COR-L47 (cell line): ENCODE measurements around the gene PLCG1.

Experiments used
- DNase-seq: peaks from one replicate; lab custom pipeline; 2025; lab: John Stamatoyannopoulos, UW

PLCG1 gene

DNA sequence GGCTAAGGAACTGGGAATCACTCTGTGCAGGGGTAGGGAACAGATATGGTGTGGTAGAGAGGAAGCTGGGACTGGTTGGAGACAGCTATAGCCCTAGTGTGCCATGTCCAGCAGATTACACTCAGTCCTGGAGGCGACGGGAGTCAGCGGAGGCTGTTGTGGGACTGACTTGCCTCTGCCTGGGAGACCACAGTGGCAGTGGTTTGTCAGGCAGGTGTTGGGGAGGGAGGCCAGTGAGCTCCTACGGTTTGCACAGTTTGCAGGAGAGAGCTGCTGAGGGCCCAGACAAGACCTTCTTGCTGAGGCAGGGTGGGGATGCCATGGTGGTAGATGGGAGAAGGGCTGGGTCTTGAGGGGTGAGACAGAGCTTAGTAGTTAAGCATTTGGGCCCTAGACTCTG lies 4.9 kb downstream of the PLCG1 start:
- no peak for DNase-seq

GRCh38 chr20:41142919-41143318 lies 5.6 kb downstream of the PLCG1 start:
- DNase-seq: no peak

DNA sequence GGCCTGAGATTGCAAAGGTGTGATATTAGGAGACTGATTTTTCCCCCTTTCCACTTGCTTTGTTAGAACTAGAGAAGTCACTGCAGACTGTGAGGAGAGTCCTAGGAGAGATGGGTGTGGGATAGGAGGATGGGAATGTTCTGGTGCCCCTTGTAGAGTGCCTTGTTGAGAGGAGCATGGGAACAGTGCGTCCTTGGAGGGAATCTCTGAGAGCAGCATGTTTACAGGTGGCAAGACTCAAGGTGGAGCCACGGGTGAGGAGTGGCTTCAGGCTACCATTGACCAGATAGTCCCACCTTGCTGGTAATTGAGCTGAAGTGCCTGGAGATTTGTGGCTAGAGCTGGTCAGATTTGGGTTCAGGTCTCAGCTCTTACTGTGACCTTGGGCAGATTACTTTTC lies 6.0 kb downstream of the PLCG1 start:
- no peak for DNase-seq

DNA sequence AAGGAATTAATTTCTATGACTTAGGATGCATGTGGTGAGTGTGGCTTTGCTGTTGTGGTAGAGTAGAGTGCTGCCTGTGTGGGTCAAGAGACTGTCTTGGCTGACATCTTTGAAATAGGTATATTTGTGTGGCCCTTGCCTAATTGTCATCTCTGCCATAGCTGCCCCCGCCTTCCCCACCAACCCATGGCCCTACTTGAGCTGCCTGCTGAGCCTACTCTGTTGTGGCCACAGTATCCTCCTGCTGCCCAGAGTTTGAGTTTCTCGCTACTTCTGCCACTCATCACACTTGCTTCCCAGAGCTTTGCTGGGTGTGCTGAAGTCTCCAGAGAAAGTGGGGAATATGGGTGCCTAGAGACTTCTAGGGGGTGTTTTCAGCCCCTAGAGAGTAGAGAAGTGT lies 8.0 kb downstream of the PLCG1 start:
- no peak for DNase-seq

GRCh38 chr20:41145821-41146620 lies 8.7 kb downstream of the PLCG1 start:
- no peak for DNase-seq

DNA sequence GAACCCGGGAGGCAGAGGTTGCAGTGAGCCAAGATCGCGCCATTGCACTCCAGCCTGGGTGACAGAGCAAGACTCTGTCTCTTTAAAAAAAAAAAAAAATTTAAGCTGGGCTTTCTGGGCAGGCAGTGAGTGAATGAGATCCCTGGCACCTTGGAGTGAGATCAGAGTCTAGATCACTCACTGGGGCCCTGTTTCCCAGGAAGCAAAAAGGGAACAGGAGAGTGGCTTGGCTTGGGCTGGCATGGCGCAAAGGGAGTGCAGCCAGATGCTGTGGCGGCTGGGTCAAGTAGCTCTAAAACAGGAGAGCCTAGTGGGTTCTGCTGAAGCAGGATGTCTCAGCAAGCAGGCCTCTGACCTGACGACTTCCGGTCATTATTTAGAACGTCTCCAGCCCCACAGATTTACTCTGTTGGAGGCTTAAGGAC lies 10.4 kb downstream of the PLCG1 start:
- no peak for DNase-seq

GRCh38 chr20:41148942-41149341 lies 11.6 kb downstream of the PLCG1 start:
- DNase-seq: no peak

DNA sequence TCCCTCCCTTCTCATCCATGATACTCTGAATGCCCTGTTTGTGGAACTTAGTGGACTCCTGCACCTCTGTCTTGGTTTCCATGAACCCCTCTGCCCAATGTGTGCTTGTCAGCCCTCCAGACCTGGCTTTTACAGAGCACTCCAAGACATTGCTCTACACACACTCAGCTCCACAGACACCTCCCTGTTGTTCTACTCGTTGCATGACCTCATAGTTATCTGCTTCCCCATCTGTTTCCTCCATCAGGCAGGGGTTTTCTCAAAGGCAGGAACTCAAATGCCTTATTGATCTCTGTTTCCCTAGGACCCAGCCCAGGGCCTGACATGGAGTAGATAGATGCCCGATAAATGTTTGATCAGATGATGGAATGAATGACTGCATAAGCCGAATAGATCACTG lies 13.3 kb downstream of the PLCG1 start:
- DNase-seq: no peak

GRCh38 chr20:41151134-41151869 lies 14.0 kb downstream of the PLCG1 start:
- DNase-seq: no peak

GRCh38 chr20:41152108-41152757 lies 14.9 kb downstream of the PLCG1 start:
- no peak for DNase-seq

DNA sequence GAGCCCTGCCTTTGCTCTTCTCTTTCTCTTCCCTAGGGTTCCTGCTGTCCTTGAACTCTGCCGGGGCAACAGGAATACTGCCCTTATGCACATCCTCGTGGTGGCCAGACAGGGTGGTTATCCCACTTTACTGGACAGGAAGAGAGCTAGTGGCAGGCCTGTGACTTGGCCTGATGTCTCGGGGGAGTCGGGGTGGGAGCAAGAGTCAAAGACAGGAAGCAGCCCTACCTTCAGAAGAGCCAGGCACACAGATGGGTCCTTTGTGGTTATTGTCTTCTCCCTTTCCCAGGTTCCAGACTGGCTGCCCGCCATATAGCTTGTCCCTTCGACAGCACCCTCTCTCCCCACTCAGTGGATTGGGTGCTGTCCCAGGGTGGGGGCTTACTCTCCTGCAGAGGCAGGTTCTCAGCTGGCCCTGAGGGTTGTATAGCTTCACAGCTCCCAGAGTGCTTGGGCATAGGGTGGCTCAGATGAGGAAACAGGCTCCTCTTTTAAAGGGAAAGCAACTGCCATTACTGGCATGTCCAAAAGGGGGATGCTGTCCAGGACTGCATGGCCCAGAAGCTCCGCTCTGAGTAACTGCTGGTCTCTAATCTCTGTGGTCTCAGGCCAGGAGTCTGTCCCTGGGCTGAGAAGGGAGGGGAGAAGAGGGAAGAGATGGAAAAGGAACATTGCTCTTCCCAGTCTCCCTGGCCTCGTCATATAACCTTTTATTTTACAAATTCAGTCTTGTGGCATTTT lies 17.3 kb downstream of the PLCG1 start:
- DNase-seq: no peak

DNA sequence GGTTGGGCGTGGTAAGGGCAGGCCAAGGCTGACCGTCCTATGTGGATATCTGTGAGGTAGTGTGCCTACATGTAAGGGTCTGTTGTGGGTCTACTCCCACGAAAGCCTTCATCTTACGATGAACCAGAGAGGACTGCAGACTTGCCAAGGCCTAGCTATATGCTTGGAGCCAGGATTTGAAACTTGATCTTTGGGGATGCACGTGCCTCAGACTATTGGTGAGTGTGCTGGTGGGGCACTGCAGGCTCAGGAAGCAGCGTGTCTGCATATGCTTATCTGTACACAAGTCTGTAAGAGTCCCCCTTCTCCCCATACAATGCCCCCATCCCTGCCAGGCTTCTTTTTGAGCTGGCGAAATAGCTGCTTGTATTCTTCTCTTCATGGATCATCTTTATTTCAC lies 17.9 kb downstream of the PLCG1 start:
- DNase-seq: no peak

GRCh38 chr20:41158082-41158625 lies 20.8 kb downstream of the PLCG1 start:
- no peak for DNase-seq

DNA sequence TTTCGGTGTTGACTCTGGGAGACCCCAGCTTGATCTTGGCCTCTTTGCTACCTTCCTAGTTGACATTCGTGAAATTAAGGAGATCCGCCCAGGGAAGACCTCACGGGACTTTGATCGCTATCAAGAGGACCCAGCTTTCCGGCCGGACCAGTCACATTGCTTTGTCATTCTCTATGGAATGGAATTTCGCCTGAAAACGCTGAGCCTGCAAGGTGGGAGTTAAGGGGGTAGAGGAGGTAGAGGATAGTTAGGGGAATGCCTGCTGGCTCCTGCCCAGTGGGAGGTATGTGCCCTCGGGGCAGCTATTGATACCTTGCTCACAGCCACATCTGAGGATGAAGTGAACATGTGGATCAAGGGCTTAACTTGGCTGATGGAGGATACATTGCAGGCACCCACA lies 22.2 kb downstream of the PLCG1 start:
- no peak for DNase-seq

DNA sequence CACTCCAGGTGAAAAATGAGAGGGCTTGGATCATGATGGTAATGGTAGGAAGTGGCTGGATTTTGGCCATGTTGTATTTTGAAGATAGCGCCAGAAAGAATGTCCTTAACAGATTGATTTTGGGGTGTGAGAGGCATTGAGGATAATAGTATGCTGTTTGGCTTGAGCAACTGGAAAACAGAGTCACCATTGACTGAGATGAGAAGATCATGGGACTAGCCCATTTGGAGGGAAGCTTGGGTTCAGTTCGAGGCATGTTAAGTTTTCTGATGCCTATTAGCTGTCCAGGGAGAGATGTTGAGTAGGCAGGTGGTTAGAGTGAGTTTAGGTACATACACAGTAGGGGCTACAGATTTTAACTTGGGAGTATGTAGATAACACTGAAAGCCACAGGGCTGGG lies 23.3 kb downstream of the PLCG1 start:
- no peak for DNase-seq

- DNase-seq: no peak
Measured at GRCh38 chr20:41161886-41162285, 24.5 kb downstream of the PLCG1 start.

- no peak for DNase-seq
Measured at GRCh38 chr20:41162396-41162795, 25.1 kb downstream of the PLCG1 start.

GRCh38 chr20:41163821-41164220 lies 26.5 kb downstream of the PLCG1 start:
- DNase-seq: no peak

- no peak for DNase-seq
Measured at GRCh38 chr20:41165001-41165882, 27.9 kb downstream of the PLCG1 start.

DNA sequence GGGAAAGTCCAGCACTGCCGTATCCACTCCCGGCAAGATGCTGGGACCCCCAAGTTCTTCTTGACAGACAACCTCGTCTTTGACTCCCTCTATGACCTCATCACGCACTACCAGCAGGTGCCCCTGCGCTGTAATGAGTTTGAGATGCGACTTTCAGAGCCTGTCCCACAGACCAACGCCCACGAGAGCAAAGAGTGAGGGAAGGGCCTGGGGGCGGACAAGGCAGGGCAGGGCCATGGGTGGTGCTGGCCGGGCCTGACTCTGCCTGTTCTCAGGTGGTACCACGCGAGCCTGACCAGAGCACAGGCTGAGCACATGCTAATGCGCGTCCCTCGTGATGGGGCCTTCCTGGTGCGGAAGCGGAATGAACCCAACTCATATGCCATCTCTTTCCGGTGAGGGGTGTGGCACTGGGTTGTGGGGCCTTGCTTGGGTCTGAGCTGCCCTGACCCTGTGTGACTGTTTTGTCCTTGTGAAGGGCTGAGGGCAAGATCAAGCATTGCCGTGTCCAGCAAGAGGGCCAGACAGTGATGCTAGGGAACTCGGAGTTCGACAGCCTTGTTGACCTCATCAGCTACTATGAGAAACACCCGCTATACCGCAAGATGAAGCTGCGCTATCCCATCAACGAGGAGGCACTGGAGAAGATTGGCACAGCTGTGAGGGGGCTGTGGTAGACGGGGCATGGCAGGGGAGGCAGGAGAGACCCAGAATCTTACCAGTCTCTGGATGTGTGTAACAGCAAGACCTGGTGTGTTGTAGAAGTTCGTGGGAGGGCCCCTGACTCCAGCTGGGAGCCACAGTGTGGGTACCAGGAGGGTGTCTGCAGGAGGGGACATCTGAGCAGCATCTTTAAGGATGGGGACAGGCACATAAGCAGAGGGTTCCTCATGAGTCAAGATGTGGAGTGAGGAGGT lies 29.1 kb downstream of the PLCG1 start:
- no peak for DNase-seq
